ENCODE results near the gene TCF25.

GRCh38 chr16:89907055-89907814, 33.8 kb downstream of the TCF25 start:
- TF ChIP-seq, protein P1, sequence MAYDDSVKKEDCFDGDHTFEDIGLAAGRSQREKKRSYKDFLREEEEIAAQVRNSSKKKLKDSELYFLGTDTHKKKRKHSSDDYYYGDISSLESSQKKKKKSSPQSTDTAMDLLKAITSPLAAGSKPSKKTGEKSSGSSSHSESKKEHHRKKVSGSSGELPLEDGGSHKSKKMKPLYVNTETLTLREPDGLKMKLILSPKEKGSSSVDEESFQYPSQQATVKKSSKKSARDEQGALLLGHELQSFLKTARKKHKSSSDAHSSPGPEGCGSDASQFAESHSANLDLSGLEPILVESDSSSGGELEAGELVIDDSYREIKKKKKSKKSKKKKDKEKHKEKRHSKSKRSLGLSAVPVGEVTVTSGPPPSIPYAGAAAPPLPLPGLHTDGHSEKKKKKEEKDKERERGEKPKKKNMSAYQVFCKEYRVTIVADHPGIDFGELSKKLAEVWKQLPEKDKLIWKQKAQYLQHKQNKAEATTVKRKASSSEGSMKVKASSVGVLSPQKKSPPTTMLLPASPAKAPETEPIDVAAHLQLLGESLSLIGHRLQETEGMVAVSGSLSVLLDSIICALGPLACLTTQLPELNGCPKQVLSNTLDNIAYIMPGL (CRISPR knock-in tag; IDR thresholded peaks at IDR 0.05): no peak
- no peak for TF ChIP-seq NFATC4 (CRISPR knock-in tag; IDR thresholded peaks at IDR 0.05)
- no peak for TF ChIP-seq ZNF232 (CRISPR knock-in tag; IDR thresholded peaks at IDR 0.05)
- no peak for TF ChIP-seq CTCF (IDR thresholded peaks at IDR 0.05)
- TF ChIP-seq, protein P2, sequence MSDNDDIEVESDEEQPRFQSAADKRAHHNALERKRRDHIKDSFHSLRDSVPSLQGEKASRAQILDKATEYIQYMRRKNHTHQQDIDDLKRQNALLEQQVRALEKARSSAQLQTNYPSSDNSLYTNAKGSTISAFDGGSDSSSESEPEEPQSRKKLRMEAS (CRISPR knock-in tag; IDR thresholded peaks at IDR 0.05): no peak
- TF ChIP-seq NFE2L1 (CRISPR knock-in tag; IDR thresholded peaks at IDR 0.05): no peak
- TF ChIP-seq ESRRA (CRISPR knock-in tag; IDR thresholded peaks at IDR 0.05; ENCODE audit: borderline replicate concordance): no peak
- no peak for TF ChIP-seq JUN (CRISPR knock-in tag; IDR thresholded peaks at IDR 0.05)
- TF ChIP-seq TP53 (CRISPR knock-in tag; IDR thresholded peaks at IDR 0.05): no peak
- TF ChIP-seq SMAD4 (CRISPR knock-in tag; IDR thresholded peaks at IDR 0.05): no peak
- TF ChIP-seq, protein P3, sequence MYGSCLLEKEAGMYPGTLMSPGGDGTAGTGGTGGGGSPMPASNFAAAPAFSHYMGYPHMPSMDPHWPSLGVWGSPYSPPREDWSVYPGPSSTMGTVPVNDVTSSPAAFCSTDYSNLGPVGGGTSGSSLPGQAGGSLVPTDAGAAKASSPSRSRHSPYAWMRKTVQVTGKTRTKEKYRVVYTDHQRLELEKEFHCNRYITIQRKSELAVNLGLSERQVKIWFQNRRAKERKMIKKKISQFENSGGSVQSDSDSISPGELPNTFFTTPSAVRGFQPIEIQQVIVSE (CRISPR knock-in tag; IDR thresholded peaks at IDR 0.05; ENCODE audit: borderline replicate concordance): no peak
